H1 (cell line): Measurements from ENCODE around the gene IRF8. TPM values are rescaled to one million over a fixed set of nuclear protein-coding genes. Genes with fewer than 3 reads are reported as not detected.

Experiments used
- CTCF ChIA-PET: fragments of 300-600 bp; sonication (Branson Sonifier 250); formaldehyde crosslinking; loops from one replicate; lab custom pipeline; 2021; ENCODE audit not compliant: partially characterized antibody; lab: Charles Lee
- POLR2A ChIA-PET: fragments of 300-600 bp; sonication (Branson Sonifier 250); formaldehyde crosslinking; loops from one replicate; lab custom pipeline; 2021; ENCODE audit warnings: inconsistent platforms; ENCODE audit not compliant: partially characterized antibody; lab: Charles Lee
- DNase-seq, 2 experiments: peaks; one replicate each; pipeline versions ENCODE4 v3.0.0 to v3.0.0-alpha.2; 2010 to 2022; ENCODE audit warnings: low spot score in 2 of 2, low read depth in 1 of 2, mixed read lengths in 1 of 2
- FAIRE-seq: peaks from 2 replicates; lab custom pipeline; 2011; peaks lifted over from hg19 to GRCh38; lab: Jason Lieb, UNC
- H2AFZ ChIP-seq: 2 replicates; pipeline ENCODE4 v1.8.1; 2012; ENCODE audit warnings: low read length, inconsistent platforms
- H2AK5ac ChIP-seq: 2 replicates; pipeline ENCODE4 v1.6.1; 2013; ENCODE audit warnings: low read depth, low read length
- H2BK120ac ChIP-seq: replicated peaks from 2 replicates; pipeline ENCODE3; 2013; ENCODE audit warnings: low read depth, low read length, inconsistent platforms
- H2BK12ac ChIP-seq: 2 replicates; pipeline ENCODE4 v1.6.1; 2013; ENCODE audit warnings: low read depth, low read length
- H2BK15ac ChIP-seq: 2 replicates; pipeline ENCODE4 v1.6.1; 2013; ENCODE audit warnings: low read length
- H2BK20ac ChIP-seq: 2 replicates; pipeline ENCODE4 v1.6.1; 2013; ENCODE audit warnings: low read length
- H2BK5ac ChIP-seq: 2 replicates; pipeline ENCODE4 v1.6.1; 2013; ENCODE audit warnings: low read depth, low read length
- H3K14ac ChIP-seq: 2 replicates; pipeline ENCODE4 v1.6.1; 2013; ENCODE audit warnings: inconsistent platforms; ENCODE audit not compliant: insufficient read length
- H3K18ac ChIP-seq: 2 replicates; pipeline ENCODE4 v1.6.1; 2013; ENCODE audit warnings: low read length; ENCODE audit errors: extremely low read depth
- H3K23ac ChIP-seq: 2 replicates; pipeline ENCODE4 v1.6.1; 2013; ENCODE audit warnings: inconsistent platforms; ENCODE audit not compliant: insufficient read length
- H3K23me2 ChIP-seq: 2 replicates; pipeline ENCODE4 v1.6.1; 2013; ENCODE audit warnings: low read depth, low read length
- H3K27ac ChIP-seq: 2 replicates; pipeline ENCODE4 v1.6.1; 2011; ENCODE audit warnings: low read depth, low read length, inconsistent platforms
- H3K27me3 ChIP-seq, 4 experiments: replicated peaks in 1 of 4; 1 replicate in 1 of 4; 2 replicates in 3 of 4; pipeline versions ENCODE4 v1.6.1 to v1.8.1; 2011 to 2013; ENCODE audit warnings: low read length in 3 of 4, mild to moderate bottlenecking in 3 of 4, inconsistent platforms in 2 of 4, mixed read lengths in 2 of 4, moderate library complexity in 1 of 4; ENCODE audit not compliant: control insufficient read depth in 3 of 4, insufficient read depth in 3 of 4; ENCODE audit errors: extremely low read depth in 1 of 4
- H3K36me3 ChIP-seq, 4 experiments: 2 replicates each; pipeline versions ENCODE4 v1.6.1 to v1.8.1; 2011 to 2013; ENCODE audit warnings: mild to moderate bottlenecking in 4 of 4, low read length in 3 of 4, moderate library complexity in 2 of 4, control low read depth in 1 of 4, inconsistent platforms in 1 of 4; ENCODE audit not compliant: insufficient read depth in 4 of 4, control insufficient read depth in 2 of 4
- H3K4ac ChIP-seq: replicated peaks from 2 replicates; pipeline ENCODE3; 2013; ENCODE audit warnings: low read length, low read depth, mixed read lengths, inconsistent platforms; ENCODE audit not compliant: insufficient read length
- H3K4me1 ChIP-seq, 4 experiments: replicated peaks in 1 of 4; 1 replicate in 1 of 4; 2 replicates in 3 of 4; pipeline versions ENCODE4 v1.6.1 to v1.8.1; 2011 to 2013; ENCODE audit warnings: low read length in 3 of 4, inconsistent platforms in 2 of 4, mixed read lengths in 1 of 4; ENCODE audit not compliant: insufficient read depth in 4 of 4, control insufficient read depth in 3 of 4
- H3K4me2 ChIP-seq, 2 experiments: 2 replicates each; pipeline versions ENCODE4 v1.6.1 to v1.8.1; 2011 to 2013; ENCODE audit warnings: low read depth in 2 of 2, low read length in 2 of 2, control low read depth in 1 of 2, inconsistent platforms in 1 of 2, mild to moderate bottlenecking in 1 of 2; ENCODE audit not compliant: insufficient read depth in 1 of 2
- H3K4me3 ChIP-seq, 4 experiments: fragments of 200-600, 300-600 bp in 1 of 4; sonication (generic), shearing (Covaris generic), sonication (Bioruptor Twin) in 1 of 4; 2 replicates each; pipeline versions ENCODE4 v1.5.1 to v1.8.1; 2011 to 2016; ENCODE audit warnings: low read length in 4 of 4, low read depth in 3 of 4, control low read depth in 2 of 4, inconsistent platforms in 2 of 4, mild to moderate bottlenecking in 2 of 4, mixed read lengths in 1 of 4, moderate library complexity in 1 of 4; ENCODE audit not compliant: insufficient read depth in 2 of 4; ENCODE audit errors: extremely low read depth in 1 of 4
- H3K56ac ChIP-seq: replicated peaks from 2 replicates; pipeline ENCODE3; 2013; ENCODE audit warnings: low read depth, mild to moderate bottlenecking, mixed read lengths, low read length, inconsistent platforms; ENCODE audit not compliant: insufficient read length
- H3K79me1 ChIP-seq: 2 replicates; pipeline ENCODE4 v1.6.1; 2013; ENCODE audit warnings: low read depth, low read length, control low read depth
- H3K79me2 ChIP-seq, 2 experiments: 2 replicates each; pipeline versions ENCODE4 v1.6.1 to v1.8.1; 2012 to 2013; ENCODE audit warnings: low read length in 2 of 2, mild to moderate bottlenecking in 2 of 2, inconsistent platforms in 1 of 2; ENCODE audit not compliant: insufficient read depth in 2 of 2, control insufficient read depth in 1 of 2
- H3K9ac ChIP-seq, 4 experiments: replicated peaks in 1 of 4; 1 replicate in 1 of 4; 2 replicates in 3 of 4; pipeline versions ENCODE4 v1.6.1 to v1.8.1; 2011 to 2013; ENCODE audit warnings: low read depth in 3 of 4, low read length in 3 of 4, control low read depth in 2 of 4, mild to moderate bottlenecking in 2 of 4, moderate library complexity in 2 of 4, inconsistent platforms in 1 of 4; ENCODE audit errors: extremely low read depth in 1 of 4
- H3K9me3 ChIP-seq, 2 experiments: 2 replicates each; pipeline versions ENCODE4 v1.6.1 to v1.8.1; 2012 to 2013; ENCODE audit warnings: mild to moderate bottlenecking in 2 of 2, moderate library complexity in 2 of 2, control low read depth in 1 of 2, inconsistent platforms in 1 of 2, low read depth in 1 of 2, low read length in 1 of 2, mixed read lengths in 1 of 2; ENCODE audit not compliant: insufficient read depth in 2 of 2
- H4K20me1 ChIP-seq, 2 experiments: replicated peaks in 1 of 2; 2 replicates each; pipeline versions ENCODE3 to v1.8.1; 2011 to 2013; ENCODE audit warnings: inconsistent platforms in 2 of 2, low read length in 2 of 2, mild to moderate bottlenecking in 1 of 2; ENCODE audit not compliant: insufficient read depth in 2 of 2, control insufficient read depth in 1 of 2
- H4K5ac ChIP-seq: 2 replicates; pipeline ENCODE4 v1.6.1; 2013; ENCODE audit warnings: low read length, low read depth, mixed read lengths, inconsistent platforms; ENCODE audit not compliant: insufficient read length
- H4K8ac ChIP-seq: 2 replicates; pipeline ENCODE4 v1.8.0; 2013; ENCODE audit warnings: mild to moderate bottlenecking, moderate library complexity, low read length, inconsistent platforms; ENCODE audit not compliant: insufficient read depth; ENCODE audit errors: extremely low read depth
- H4K91ac ChIP-seq: replicated peaks from 2 replicates; pipeline ENCODE3; 2013; ENCODE audit warnings: low read length, mixed read lengths, inconsistent platforms; ENCODE audit not compliant: insufficient read length
- CEBPB ChIP-seq: IDR thresholded peaks from 2 replicates; pipeline ENCODE4 v1.6.1; 2012; ENCODE audit warnings: low read depth, low read length
- NRF1 ChIP-seq: IDR thresholded peaks from 2 replicates; pipeline ENCODE4 v1.6.1; 2011; ENCODE audit warnings: mild to moderate bottlenecking, low read depth, low read length, improper control_type of control experiment
- WGBS, 2 experiments: shearing (Covaris generic) in 1 of 2; methylation state at CpG; one replicate each; pipeline versions ENCODE4 v1.1.6 to v1.1.7; 2013 to 2015; ENCODE audit warnings: low lambda C conversion rate in 2 of 2, mixed read lengths in 2 of 2, inconsistent platforms in 1 of 2, low coverage in 1 of 2, missing lambda C conversion rate in 1 of 2; ENCODE audit not compliant: insufficient replicate concordance in 2 of 2, insufficient coverage in 1 of 2, insufficient read length in 1 of 2; ENCODE audit errors: extremely low coverage in 1 of 2, missing lambda C conversion rate in 1 of 2; 5-methylcytosine and 5-hydroxymethylcytosine counted together
- polyA plus RNA-seq, 7 experiments: library from polyadenylated mRNA; depleted of rRNA in 3 of 7; stranded (reverse) in 5 of 7; unstranded in 2 of 7; fragments of >200 nt in 5 of 7; fragments of 200-250 nt in 2 of 7; gene quantifications; 1 replicate in 5 of 7; 2 replicates in 1 of 7; 4 replicates in 1 of 7; pipeline versions ENCODE4 v1.2.1 to v1.2.3, GENCODE V29; 2011 to 2013; ENCODE audit warnings: missing spikeins in 2 of 7, mixed read lengths in 2 of 7
- total RNA-seq: library from RNA; stranded (reverse); fragmentation: NEBNext Ultra II Directional; extraction: Animal tissue kit (Norgen Biotek cat#: 25700); gene quantifications from 2 replicates; pipeline ENCODE4 v1.2.1, GENCODE V29; 2021

IRF8 gene
- total and polyA plus RNA-seq, 2 of the 8 experiments (the other 6 are each of a cell fraction or from before 2014, with no cell fraction given) = 0.35 to 2.0 TPM

GRCh38 chr16:85909932-85910853, 11.2 kb downstream of the IRF8 start:
- no peak overlapping the region for H4K91ac ChIP-seq
- no peak overlapping the region for H3K9ac ChIP-seq
- H3K79me2 ChIP-seq = no peaks in the 10 kb centered on the region
- H3K27ac ChIP-seq = no peak overlapping the region
- no peak overlapping the region for H3K4me2 ChIP-seq
- H3K4me1 ChIP-seq = peaks cover 0 to 5% (median 2%) of the 10 kb centered on the region in 4 experiments; a peak in 3 of 7 replicates
- no peak for DNase-seq
- TF ChIP-seq NRF1 (no peak), CEBPB (peak; percentile 14; the same call in 1 of the 2 replicates)
- no peak overlapping the region for H3K4ac ChIP-seq
- H2BK12ac ChIP-seq = no peak overlapping the region
- H2BK5ac ChIP-seq = no peak overlapping the region
- no peak overlapping the region for H4K5ac ChIP-seq
- 88% methylated on average over 17 of the region's 17 CpGs; no CpG with 5 or more reads in 1 of the 2 experiments for WGBS, 2 experiments
- no peak overlapping the region for H3K14ac ChIP-seq
- H3K4me3 ChIP-seq = no peak overlapping the region
- no peak overlapping the region for H3K56ac ChIP-seq
- no peak overlapping the region for H2AK5ac ChIP-seq
- no peak for FAIRE-seq
- H3K23ac ChIP-seq = no peak overlapping the region
- CTCF ChIA-PET = interaction anchor here (0.6 to 1.5 kb wide), 3 partner anchors 11 to 619 kb away, joined by 3 to 5 read pairs (median 4); partner anchors contain the start of gene IRF8
- peaks cover 0 to 8% (median 4%) of the 10 kb centered on the region in 4 experiments; a peak in 3 of 7 replicates for H3K27me3 ChIP-seq
- no peak overlapping the region for H4K8ac ChIP-seq
- H3K79me1 ChIP-seq = no peaks in the 10 kb centered on the region
- H2BK20ac ChIP-seq = no peak overlapping the region
- no peaks in the 10 kb centered on the region for H4K20me1 ChIP-seq
- H3K36me3 ChIP-seq = no peaks in the 10 kb centered on the region
- no peak overlapping the region for H2BK120ac ChIP-seq
- H2AFZ ChIP-seq = no peak overlapping the region
- no peaks in the 10 kb centered on the region for H3K23me2 ChIP-seq
- POLR2A ChIA-PET = interaction anchor here (1.6 kb wide), 1 partner anchor 12 kb away, joined by 4 read pairs; the partner anchor contains the start of gene IRF8
- no peak overlapping the region for H2BK15ac ChIP-seq
- H3K18ac ChIP-seq = no peak overlapping the region
- H3K9me3 ChIP-seq = no peaks in the 10 kb centered on the region; a peak in 1 of 4 replicates
